ENCODE data around the gene TBCCD1. TPM values are rescaled to one million over a fixed set of nuclear protein-coding genes. Genes with fewer than 3 reads are reported as not detected.
A peak's percentile ranks its signal among the peaks of the same experiment; 100 is the strongest.

The TBCCD1 gene
- total RNA-seq, 1 experiment from 2014 or later: 16.2 TPM

DNA sequence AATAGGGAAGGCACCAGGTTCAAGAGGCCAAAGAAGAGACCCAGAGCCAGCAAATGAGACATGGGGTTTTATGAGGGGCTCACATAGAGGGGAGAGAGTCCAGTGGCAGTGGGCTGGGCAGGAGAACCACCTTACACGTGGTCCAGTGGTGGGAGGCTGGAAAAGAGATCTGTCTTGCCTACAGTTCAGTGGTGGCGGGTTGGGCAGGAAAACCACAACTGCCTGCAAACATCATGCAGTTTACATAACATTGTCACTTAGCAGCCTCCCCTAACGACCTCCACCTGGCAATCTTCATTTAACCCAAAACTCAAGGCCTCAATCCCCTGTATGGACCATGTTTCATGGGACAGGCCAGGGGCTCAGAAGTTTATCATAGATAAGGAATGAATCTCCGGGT lies 52.0 kb downstream of the TBCCD1 start:
- no peaks in the 10 kb centered on the region for H3K79me2 ChIP-seq (ENCODE audit: low read depth)
- intact Hi-C loops (cut with micrococcal nuclease; ENCODE audit: unreplicated experiment): no loop called here
- no peaks in the 10 kb centered on the region for H3K9me3 ChIP-seq (ENCODE audit: insufficient read depth, low read depth)
- H3K27ac ChIP-seq: no peak overlapping the region
- TF ChIP-seq EZH2 (IDR thresholded peaks at IDR 0.05; ENCODE audit: low read depth): no peak
- no peak for TF ChIP-seq CTCF (conservative IDR thresholded peaks at IDR 0.05)
- no peaks in the 10 kb centered on the region for H3F3A ChIP-seq (ENCODE audit: insufficient read depth, low read depth)
- H3K4me2 ChIP-seq: no peak overlapping the region
- no peak for DNase-seq
- H2AFZ ChIP-seq: no peak overlapping the region
- H3K36me3 ChIP-seq (ENCODE audit: low read depth): no peaks in the 10 kb centered on the region
- H4K20me1 ChIP-seq (ENCODE audit: insufficient read depth): no peaks in the 10 kb centered on the region
- peaks cover 100% of the 10 kb centered on the region for H3K27me3 ChIP-seq (ENCODE audit: insufficient read depth, low read depth)
- CTCF ChIA-PET: no interaction called here
- BruUV-seq (replicated peaks): no TSS peak
- H3K4me1 ChIP-seq (replicated peaks; ENCODE audit: insufficient read depth): no peaks in the 10 kb centered on the region
- POLR2A ChIA-PET (ENCODE audit: unreplicated experiment): no interaction called here
- no peak overlapping the region for H3K4me3 ChIP-seq
- H3K9me2 ChIP-seq (ENCODE audit: insufficient read depth): no peaks in the 10 kb centered on the region

GRCh38 chr3:186514296-186515002 lies 52.7 kb downstream of the TBCCD1 start:
- no peaks in the 10 kb centered on the region for H4K20me1 ChIP-seq (ENCODE audit: insufficient read depth)
- no peak overlapping the region for H3K27ac ChIP-seq
- H3K27me3 ChIP-seq (ENCODE audit: insufficient read depth, low read depth): peaks cover 100% of the 10 kb centered on the region
- intact Hi-C loops (cut with micrococcal nuclease; ENCODE audit: unreplicated experiment): no loop called here
- no peak overlapping the region for H3K4me3 ChIP-seq
- no peaks in the 10 kb centered on the region for H3K9me3 ChIP-seq (ENCODE audit: insufficient read depth, low read depth)
- ChIA-PET CTCF (no interaction called here), POLR2A (ENCODE audit: unreplicated experiment) (no interaction called here)
- H3K79me2 ChIP-seq (ENCODE audit: low read depth): no peaks in the 10 kb centered on the region
- H3K36me3 ChIP-seq (ENCODE audit: low read depth): no peaks in the 10 kb centered on the region
- TF ChIP-seq CTCF (conservative IDR thresholded peaks at IDR 0.05): peak; percentile 69
- TF ChIP-seq EZH2 (IDR thresholded peaks at IDR 0.05; ENCODE audit: low read depth): no peak
- no peak overlapping the region for H2AFZ ChIP-seq
- BruUV-seq (replicated peaks): no TSS peak
- DNase-seq: no peak
- H3F3A ChIP-seq (ENCODE audit: insufficient read depth, low read depth): no peaks in the 10 kb centered on the region
- H3K4me1 ChIP-seq (replicated peaks; ENCODE audit: insufficient read depth): no peaks in the 10 kb centered on the region
- H3K9me2 ChIP-seq (ENCODE audit: insufficient read depth): no peaks in the 10 kb centered on the region
- no peak overlapping the region for H3K4me2 ChIP-seq

GRCh38 chr3:186513386-186513785 lies 53.8 kb downstream of the TBCCD1 start:
- Histone ChIP-seq H3K27ac (no peak overlapping the region), H3F3A (ENCODE audit: insufficient read depth, low read depth) (no peaks in the 10 kb centered on the region), H3K27me3 (ENCODE audit: insufficient read depth, low read depth) (peaks cover 100% of the 10 kb centered on the region), H3K79me2 (ENCODE audit: low read depth) (no peaks in the 10 kb centered on the region), H2AFZ (no peak overlapping the region), H3K4me1 (replicated peaks; ENCODE audit: insufficient read depth) (no peaks in the 10 kb centered on the region), H3K36me3 (ENCODE audit: low read depth) (no peaks in the 10 kb centered on the region), H3K4me2 (no peak overlapping the region), H3K4me3 (no peak overlapping the region), H4K20me1 (ENCODE audit: insufficient read depth) (no peaks in the 10 kb centered on the region), H3K9me3 (ENCODE audit: insufficient read depth, low read depth) (no peaks in the 10 kb centered on the region), H3K9me2 (ENCODE audit: insufficient read depth) (no peaks in the 10 kb centered on the region)
- no peak for DNase-seq
- ChIA-PET CTCF (no interaction called here), POLR2A (ENCODE audit: unreplicated experiment) (no interaction called here)
- BruUV-seq (replicated peaks): no TSS peak
- TF ChIP-seq CTCF (conservative IDR thresholded peaks at IDR 0.05) (no peak), EZH2 (IDR thresholded peaks at IDR 0.05; ENCODE audit: low read depth) (no peak)
- intact Hi-C loops (cut with micrococcal nuclease; ENCODE audit: unreplicated experiment): no loop called here
